GM12878 (cell line): ENCODE results near the gene UQCRQ. TPM values are rescaled to one million over a fixed set of nuclear protein-coding genes. Genes with fewer than 3 reads are reported as not detected.

Source experiments
- BRCA1 ChIP-seq: IDR thresholded peaks from 2 replicates; pipeline ENCODE4 v1.6.1; 2011; ENCODE audit warnings: low read depth, low read length, improper control_type of control experiment
- CBX5 ChIP-seq: sonication (generic); IDR thresholded peaks from 2 replicates; pipeline ENCODE4 v1.6.1; 2016; ENCODE audit warnings: low read depth, moderate library complexity, mild to moderate bottlenecking, inconsistent platforms
- EED ChIP-seq: sonication (generic); IDR thresholded peaks from 2 replicates; pipeline ENCODE4 v1.6.1; 2016; ENCODE audit warnings: antibody characterized with exemption, low read depth
- EGR1 ChIP-seq, 2 experiments: IDR thresholded peaks; 1 replicate in 1 of 2; 2 replicates in 1 of 2; pipeline ENCODE4 v1.6.1; 2011 to 2012; ENCODE audit warnings: low read depth in 2 of 2, low read length in 2 of 2, borderline replicate concordance in 1 of 2, mild to moderate bottlenecking in 1 of 2, moderate library complexity in 1 of 2
- HDGF ChIP-seq: fragments of 450-650 bp; IDR thresholded peaks from 2 replicates; pipeline ENCODE4 v1.6.1; 2016; ENCODE audit warnings: antibody characterized with exemption
- KLF5 ChIP-seq: fragments of 450-650 bp; IDR thresholded peaks from 2 replicates; pipeline ENCODE4 v1.6.1; 2014; ENCODE audit warnings: mild to moderate bottlenecking; ENCODE audit not compliant: partially characterized antibody
- LARP7 ChIP-seq: fragments of 450-650 bp; IDR thresholded peaks from 2 replicates; pipeline ENCODE4 v1.6.1; 2017; ENCODE audit warnings: mild to moderate bottlenecking
- MEF2A ChIP-seq: IDR thresholded peaks from 2 replicates; pipeline ENCODE4 v1.6.1; 2011; ENCODE audit warnings: low read depth, mild to moderate bottlenecking, low read length, moderate library complexity; ENCODE audit not compliant: insufficient read depth
- MLLT1 ChIP-seq: fragments of 450-650 bp; IDR thresholded peaks from 2 replicates; pipeline ENCODE4 v1.6.1; 2016; ENCODE audit warnings: mild to moderate bottlenecking
- MTA2 ChIP-seq: fragments of 450-650 bp; IDR thresholded peaks from 2 replicates; pipeline ENCODE4 v1.6.1; 2016; ENCODE audit warnings: low read depth, mild to moderate bottlenecking, moderate library complexity
- NFXL1 ChIP-seq: fragments of 450-650 bp; IDR thresholded peaks from 2 replicates; pipeline ENCODE4 v1.6.1; 2017; ENCODE audit warnings: antibody characterized with exemption, mild to moderate bottlenecking, borderline replicate concordance
- NR2C1 ChIP-seq: fragments of 450-650 bp; IDR thresholded peaks from 2 replicates; pipeline ENCODE4 v1.6.1; 2017; ENCODE audit warnings: antibody characterized with exemption, mild to moderate bottlenecking, moderate library complexity
- PML ChIP-seq: IDR thresholded peaks from 2 replicates; pipeline ENCODE4 v1.6.1; 2012; ENCODE audit warnings: low read length, inconsistent platforms
- POLR2AphosphoS5 ChIP-seq: IDR thresholded peaks from 2 replicates; pipeline ENCODE4 v1.6.1; 2011; ENCODE audit warnings: mild to moderate bottlenecking, low read length, inconsistent platforms
- REST ChIP-seq: IDR thresholded peaks from 2 replicates; pipeline ENCODE4 v1.6.1; 2012; ENCODE audit warnings: mild to moderate bottlenecking, low read depth, low read length
- SRF ChIP-seq, 2 experiments: IDR thresholded peaks; 2 replicates each; pipeline ENCODE4 v1.6.1; 2011; ENCODE audit warnings: low read depth in 2 of 2, low read length in 2 of 2, mild to moderate bottlenecking in 1 of 2, moderate library complexity in 1 of 2
- ZNF592 ChIP-seq: fragments of 450-650 bp; IDR thresholded peaks from 2 replicates; pipeline ENCODE4 v1.6.1; 2017; ENCODE audit warnings: mild to moderate bottlenecking, moderate library complexity
- polyA plus RNA-seq, 11 experiments: library from polyadenylated mRNA; depleted of rRNA in 4 of 11; unstranded in 6 of 11; stranded (reverse) in 5 of 11; fragments of >200 nt; fragmentation: Nextera tagmentation in 4 of 11; fragmentation: Illumina TruSeq in 1 of 11; extraction: Ambion mirVana in 4 of 11; extraction: Trizol in 1 of 11; gene quantifications; 1 replicate in 1 of 11; 2 replicates in 10 of 11; pipeline versions ENCODE4 v1.2.1 to v1.2.3, GENCODE V29; 2011 to 2016; ENCODE audit warnings: inconsistent platforms in 2 of 11, missing spikeins in 2 of 11, low read depth in 1 of 11
- total RNA-seq, 4 experiments: library from RNA; depleted of rRNA in 3 of 4; stranded (reverse); fragments of >200 nt in 3 of 4; fragmentation: Illumina TruSeq in 1 of 4; extraction: Trizol in 1 of 4; gene quantifications; 2 replicates each; pipeline versions ENCODE4 v1.2.1 to v1.2.3, GENCODE V29; 2013 to 2021
- TF ChIP-seq, protein P1 (sequence below): IDR thresholded peaks from 2 replicates; pipeline ENCODE4 v1.6.1; 2011; ENCODE audit warnings: low read depth, low read length, improper control_type of control experiment, borderline replicate concordance
- TF ChIP-seq, protein P2 (sequence below): fragments of 450-650 bp; IDR thresholded peaks from 2 replicates; pipeline ENCODE4 v1.6.1; 2014; ENCODE audit warnings: mild to moderate bottlenecking

Gene UQCRQ
- total and polyA plus RNA-seq, 10 of the 15 experiments (the other 5 are each of a cell fraction or from before 2014, with no cell fraction given) = 121 to 1,579 (median 408) TPM

DNA sequence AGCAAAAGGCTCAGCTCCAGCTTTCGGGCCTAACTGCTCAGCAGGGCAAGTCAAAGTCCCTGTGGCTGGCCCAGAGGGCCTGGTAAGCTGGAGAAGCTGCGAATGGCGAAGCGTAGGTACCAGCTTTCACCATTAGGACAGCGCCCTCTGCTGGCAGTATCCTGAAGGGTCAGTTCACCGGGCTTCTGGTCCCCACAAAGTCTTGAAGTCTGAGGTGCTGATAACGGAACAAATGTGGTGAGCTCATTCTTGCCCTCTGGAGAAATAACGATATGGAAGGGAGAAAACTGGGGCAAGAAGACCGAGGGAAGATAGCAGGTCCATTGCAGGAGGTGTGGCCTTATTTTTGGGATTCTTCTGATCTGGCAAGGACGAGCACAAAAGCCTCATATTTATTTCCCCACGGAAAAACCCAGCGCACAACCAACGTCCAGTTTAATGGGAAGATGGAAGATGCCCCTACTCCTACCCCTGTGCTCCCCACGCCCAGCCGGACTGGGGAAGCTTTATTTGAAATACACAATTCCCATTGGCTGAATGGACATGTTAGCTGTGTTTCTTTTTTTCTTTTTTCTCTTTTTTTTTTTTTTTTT is 46.2 kb upstream of the UQCRQ start (continued):
- TF ChIP-seq MLLT1 (peak; percentile 22; the same call in 1 of the 2 replicates), PML (no peak), REST (no peak), HDGF (no peak), CBX5 (no peak), EED (no peak), NR2C1 (no peak), MTA2 (no peak), POLR2AphosphoS5 (no peak), BRCA1 (no peak), KLF5 (no peak), LARP7 (no peak), MEF2A (no peak), SRF (IDR thresholded peaks at IDR 0.05; ENCODE audit: low read depth in 2 of 2, low read length in 2 of 2) (no peak), EGR1 (IDR thresholded peaks at IDR 0.05; ENCODE audit: borderline replicate concordance in 1 of 2, low read depth in 2 of 2, low read length in 2 of 2) (no peak), NFXL1 (no peak), ZNF592 (no peak)
- TF ChIP-seq, protein P1, sequence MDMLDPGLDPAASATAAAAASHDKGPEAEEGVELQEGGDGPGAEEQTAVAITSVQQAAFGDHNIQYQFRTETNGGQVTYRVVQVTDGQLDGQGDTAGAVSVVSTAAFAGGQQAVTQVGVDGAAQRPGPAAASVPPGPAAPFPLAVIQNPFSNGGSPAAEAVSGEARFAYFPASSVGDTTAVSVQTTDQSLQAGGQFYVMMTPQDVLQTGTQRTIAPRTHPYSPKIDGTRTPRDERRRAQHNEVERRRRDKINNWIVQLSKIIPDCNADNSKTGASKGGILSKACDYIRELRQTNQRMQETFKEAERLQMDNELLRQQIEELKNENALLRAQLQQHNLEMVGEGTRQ = no peak
- TF ChIP-seq, protein P2, sequence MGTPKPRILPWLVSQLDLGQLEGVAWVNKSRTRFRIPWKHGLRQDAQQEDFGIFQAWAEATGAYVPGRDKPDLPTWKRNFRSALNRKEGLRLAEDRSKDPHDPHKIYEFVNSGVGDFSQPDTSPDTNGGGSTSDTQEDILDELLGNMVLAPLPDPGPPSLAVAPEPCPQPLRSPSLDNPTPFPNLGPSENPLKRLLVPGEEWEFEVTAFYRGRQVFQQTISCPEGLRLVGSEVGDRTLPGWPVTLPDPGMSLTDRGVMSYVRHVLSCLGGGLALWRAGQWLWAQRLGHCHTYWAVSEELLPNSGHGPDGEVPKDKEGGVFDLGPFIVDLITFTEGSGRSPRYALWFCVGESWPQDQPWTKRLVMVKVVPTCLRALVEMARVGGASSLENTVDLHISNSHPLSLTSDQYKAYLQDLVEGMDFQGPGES = no peak
